SK-N-SH treated with all-trans-retinoic acid at 6 μM for 48 hours (cell line): ENCODE measurements around the gene KIAA0513.

Experiments used
- BACH2 ChIP-seq: fragments of 250-450 bp; sonication (Bioruptor Pico); IDR thresholded peaks from 2 replicates; pipeline ENCODE4 v1.9.0; 2021; ENCODE audit warnings: mild to moderate bottlenecking, borderline replicate concordance
- OSR1 ChIP-seq: fragments of 250-450 bp; sonication (Bioruptor Pico); IDR thresholded peaks from 2 replicates; pipeline ENCODE4 v1.8.0; 2022; ENCODE audit warnings: moderate library complexity, mild to moderate bottlenecking, inconsistent platforms
- RARB ChIP-seq: fragments of 250-450 bp; sonication (Bioruptor Pico); IDR thresholded peaks from 2 replicates; pipeline ENCODE4 v1.8.0; 2021; ENCODE audit warnings: mild to moderate bottlenecking, moderate library complexity
- TCF4 ChIP-seq: fragments of 250-450 bp; sonication (Bioruptor Pico); IDR thresholded peaks from 2 replicates; pipeline ENCODE4 v1.8.0; 2021; ENCODE audit warnings: mild to moderate bottlenecking, moderate library complexity, borderline replicate concordance
- ZFP30 ChIP-seq: fragments of 450-650 bp; formaldehyde crosslinking; IDR thresholded peaks from 2 replicates; pipeline ENCODE4 v1.5.0; 2022; ENCODE audit warnings: mild to moderate bottlenecking, moderate library complexity
- ZNF565 ChIP-seq: fragments of 450-650 bp; formaldehyde crosslinking; conservative IDR thresholded peaks from 2 replicates; pipeline ENCODE4 v1.5.0; 2020; ENCODE audit warnings: low read depth, mild to moderate bottlenecking, moderate library complexity
- ZNF70 ChIP-seq: fragments of 450-650 bp; formaldehyde crosslinking; IDR thresholded peaks from 2 replicates; pipeline ENCODE4 v1.5.0; 2020; ENCODE audit warnings: mild to moderate bottlenecking, moderate library complexity
- TF ChIP-seq, protein P1 (sequence below): fragments of 250-450 bp; sonication (Bioruptor Pico); IDR thresholded peaks from 2 replicates; pipeline ENCODE4 v1.8.0; 2020; ENCODE audit warnings: mild to moderate bottlenecking, moderate library complexity, borderline replicate concordance
- TF ChIP-seq, protein P2 (sequence below): fragments of 250-450 bp; sonication (Bioruptor Pico); IDR thresholded peaks from 2 replicates; pipeline ENCODE4 v1.5.1; 2020; ENCODE audit warnings: low read depth, mild to moderate bottlenecking, moderate library complexity

DNA sequence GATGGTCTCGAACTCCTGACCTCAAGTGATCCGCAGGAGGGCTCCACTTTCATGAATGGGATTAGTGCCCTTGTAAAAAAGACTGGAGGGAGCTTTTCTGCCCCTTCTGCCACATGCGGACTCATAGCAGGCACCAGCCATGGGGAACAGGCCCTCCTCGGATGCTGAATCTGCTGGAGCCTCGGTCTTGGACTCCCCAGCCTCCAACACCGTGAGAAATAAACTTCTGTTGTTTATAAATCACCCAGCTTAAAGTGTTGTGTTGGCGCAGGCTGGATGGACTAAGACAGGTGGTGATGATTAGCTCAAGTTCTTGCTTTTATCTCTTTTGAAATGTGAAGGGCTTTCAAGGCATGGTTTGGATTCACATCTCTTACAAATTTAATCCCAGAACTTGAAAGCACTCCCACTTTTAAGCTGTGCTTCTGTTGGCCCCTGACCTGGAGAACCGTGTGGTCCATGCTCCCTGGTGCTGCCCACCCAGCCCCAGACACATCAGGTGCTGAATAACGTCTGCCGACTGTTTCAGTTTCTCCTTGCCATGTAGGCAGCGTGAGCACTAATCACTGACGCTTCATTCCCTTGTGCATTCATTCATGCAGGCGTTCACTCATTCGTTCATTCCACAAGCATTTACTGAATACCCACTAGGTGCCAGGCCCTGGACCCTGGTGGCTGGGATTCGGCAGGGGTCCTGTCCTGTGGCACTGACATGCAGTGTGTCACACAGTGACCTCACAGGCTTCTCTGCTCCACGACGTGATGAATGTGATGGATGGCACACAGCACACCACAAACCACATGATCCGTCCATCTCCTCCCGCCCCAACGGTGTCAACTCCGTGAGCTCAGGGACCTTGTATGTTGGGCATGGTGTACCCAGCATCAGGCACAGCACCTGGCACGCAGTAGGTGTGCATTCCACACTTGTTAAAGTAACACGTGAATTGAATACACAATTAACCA is 75.8 kb downstream of the KIAA0513 start:
- TF ChIP-seq RARB (CRISPR knock-in tag): no peak
- TF ChIP-seq, protein P1, sequence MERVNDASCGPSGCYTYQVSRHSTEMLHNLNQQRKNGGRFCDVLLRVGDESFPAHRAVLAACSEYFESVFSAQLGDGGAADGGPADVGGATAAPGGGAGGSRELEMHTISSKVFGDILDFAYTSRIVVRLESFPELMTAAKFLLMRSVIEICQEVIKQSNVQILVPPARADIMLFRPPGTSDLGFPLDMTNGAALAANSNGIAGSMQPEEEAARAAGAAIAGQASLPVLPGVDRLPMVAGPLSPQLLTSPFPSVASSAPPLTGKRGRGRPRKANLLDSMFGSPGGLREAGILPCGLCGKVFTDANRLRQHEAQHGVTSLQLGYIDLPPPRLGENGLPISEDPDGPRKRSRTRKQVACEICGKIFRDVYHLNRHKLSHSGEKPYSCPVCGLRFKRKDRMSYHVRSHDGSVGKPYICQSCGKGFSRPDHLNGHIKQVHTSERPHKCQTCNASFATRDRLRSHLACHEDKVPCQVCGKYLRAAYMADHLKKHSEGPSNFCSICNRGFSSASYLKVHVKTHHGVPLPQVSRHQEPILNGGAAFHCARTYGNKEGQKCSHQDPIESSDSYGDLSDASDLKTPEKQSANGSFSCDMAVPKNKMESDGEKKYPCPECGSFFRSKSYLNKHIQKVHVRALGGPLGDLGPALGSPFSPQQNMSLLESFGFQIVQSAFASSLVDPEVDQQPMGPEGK (CRISPR knock-in tag): no peak
- TF ChIP-seq ZFP30 (CRISPR knock-in tag): no peak
- no peak for TF ChIP-seq ZNF565 (CRISPR knock-in tag)
- no peak for TF ChIP-seq BACH2 (CRISPR knock-in tag)
- TF ChIP-seq ZNF70: no peak
- no peak for TF ChIP-seq TCF4 (CRISPR knock-in tag)
- TF ChIP-seq OSR1 (CRISPR knock-in tag): no peak
- TF ChIP-seq, protein P2, sequence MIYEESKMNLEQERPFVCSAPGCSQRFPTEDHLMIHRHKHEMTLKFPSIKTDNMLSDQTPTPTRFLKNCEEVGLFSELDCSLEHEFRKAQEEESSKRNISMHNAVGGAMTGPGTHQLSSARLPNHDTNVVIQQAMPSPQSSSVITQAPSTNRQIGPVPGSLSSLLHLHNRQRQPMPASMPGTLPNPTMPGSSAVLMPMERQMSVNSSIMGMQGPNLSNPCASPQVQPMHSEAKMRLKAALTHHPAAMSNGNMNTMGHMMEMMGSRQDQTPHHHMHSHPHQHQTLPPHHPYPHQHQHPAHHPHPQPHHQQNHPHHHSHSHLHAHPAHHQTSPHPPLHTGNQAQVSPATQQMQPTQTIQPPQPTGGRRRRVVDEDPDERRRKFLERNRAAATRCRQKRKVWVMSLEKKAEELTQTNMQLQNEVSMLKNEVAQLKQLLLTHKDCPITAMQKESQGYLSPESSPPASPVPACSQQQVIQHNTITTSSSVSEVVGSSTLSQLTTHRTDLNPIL (CRISPR knock-in tag): no peak
